Peyer's patch (tissue), 4 donors: Measurements from ENCODE around the gene RNF145. TPM values are rescaled to one million over a fixed set of nuclear protein-coding genes. Genes with fewer than 3 reads are reported as not detected.

Source experiments
- DNase-seq, 3 donors: peaks; one replicate each; pipeline ENCODE4 v3.0.0-alpha.2; 2017 to 2019
- H3K27ac ChIP-seq, 4 donors: fragments of 200-600 bp; sonication (generic); one replicate each; pipeline ENCODE4 v1.5.1; 2016 to 2019
- H3K27me3 ChIP-seq, 2 donors: fragments of 200-600 bp; sonication (generic); one replicate each; pipeline ENCODE4 v1.5.1; 2019
- H3K36me3 ChIP-seq, 3 donors: fragments of 200-600 bp; sonication (generic); one replicate each; pipeline ENCODE4 v1.5.1; 2016 to 2019
- H3K4me1 ChIP-seq, 4 donors: fragments of 200-600 bp; sonication (generic); one replicate each; pipeline ENCODE4 v1.5.1; 2016 to 2019
- H3K4me3 ChIP-seq, 4 donors: fragments of 200-600 bp; sonication (generic); 1 replicate in 3 of 4; 2 replicates in 1 of 4; pipeline ENCODE4 v1.5.1; 2016 to 2019; ENCODE audit warnings: mild to moderate bottlenecking in 1 of 4
- H3K9me3 ChIP-seq, 4 donors: fragments of 200-600 bp; sonication (generic); one replicate each; pipeline ENCODE4 v1.5.1; 2016 to 2019; ENCODE audit warnings: mild to moderate bottlenecking in 1 of 4
- POLR2A ChIP-seq, 2 donors: fragments of 450-650 bp; IDR thresholded peaks; one replicate each; pipeline ENCODE4 v1.5.1; 2017; ENCODE audit warnings: antibody characterized with exemption in 2 of 2, mild to moderate bottlenecking in 2 of 2, moderate library complexity in 2 of 2
- total RNA-seq, 4 donors: library from RNA; depleted of rRNA; stranded (reverse); fragments of >200 nt; gene quantifications; one replicate each; pipeline ENCODE4 v1.1.0, GENCODE V29; 2016
- TF ChIP-seq, protein P1 (sequence below), 6 experiments: fragments of 450-650 bp in 4 of 6; fragments of 200-600 bp in 2 of 6; sonication (generic) in 1 of 6; IDR thresholded peaks; one replicate each; pipeline ENCODE4 v1.5.1; 2017 to 2019; ENCODE audit warnings: antibody characterized with exemption in 6 of 6, mild to moderate bottlenecking in 3 of 6, moderate library complexity in 1 of 6

Gene RNF145
- total RNA-seq, 4 donors from 2014 or later, result 12.1 to 85.8 (median 23.6) TPM

DNA sequence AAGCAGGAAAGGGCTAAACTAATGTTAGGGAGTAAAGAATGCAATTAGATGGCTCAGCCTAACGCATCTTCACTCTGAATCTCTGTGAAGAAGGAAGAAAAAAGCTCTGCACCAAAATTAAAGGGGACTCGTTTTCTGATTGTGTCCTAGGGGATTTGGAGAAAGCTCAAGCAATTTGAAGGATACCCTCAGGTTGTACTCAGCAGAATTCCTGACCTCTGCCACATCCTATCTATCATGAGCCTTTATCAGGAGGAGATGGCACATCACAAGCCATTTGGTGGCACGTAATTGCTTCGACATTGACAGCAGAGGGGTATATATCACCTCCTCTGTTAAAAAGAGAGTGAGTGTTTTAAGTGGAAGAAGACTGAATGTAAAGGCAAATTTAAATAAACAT is 77.4 kb downstream of the RNF145 start:
- Histone ChIP-seq H3K27me3 (no peaks in the 10 kb centered on the region), H3K27ac (no peak overlapping the region), H3K9me3 (no peaks in the 10 kb centered on the region), H3K4me3 (no peak overlapping the region), H3K4me1 (peaks cover 0 to 4% (median 0%) of the 10 kb centered on the region in 4 donors), H3K36me3 (no peaks in the 10 kb centered on the region)
- TF ChIP-seq POLR2A (IDR thresholded peaks at IDR 0.05), result no peak
- TF ChIP-seq, protein P1, sequence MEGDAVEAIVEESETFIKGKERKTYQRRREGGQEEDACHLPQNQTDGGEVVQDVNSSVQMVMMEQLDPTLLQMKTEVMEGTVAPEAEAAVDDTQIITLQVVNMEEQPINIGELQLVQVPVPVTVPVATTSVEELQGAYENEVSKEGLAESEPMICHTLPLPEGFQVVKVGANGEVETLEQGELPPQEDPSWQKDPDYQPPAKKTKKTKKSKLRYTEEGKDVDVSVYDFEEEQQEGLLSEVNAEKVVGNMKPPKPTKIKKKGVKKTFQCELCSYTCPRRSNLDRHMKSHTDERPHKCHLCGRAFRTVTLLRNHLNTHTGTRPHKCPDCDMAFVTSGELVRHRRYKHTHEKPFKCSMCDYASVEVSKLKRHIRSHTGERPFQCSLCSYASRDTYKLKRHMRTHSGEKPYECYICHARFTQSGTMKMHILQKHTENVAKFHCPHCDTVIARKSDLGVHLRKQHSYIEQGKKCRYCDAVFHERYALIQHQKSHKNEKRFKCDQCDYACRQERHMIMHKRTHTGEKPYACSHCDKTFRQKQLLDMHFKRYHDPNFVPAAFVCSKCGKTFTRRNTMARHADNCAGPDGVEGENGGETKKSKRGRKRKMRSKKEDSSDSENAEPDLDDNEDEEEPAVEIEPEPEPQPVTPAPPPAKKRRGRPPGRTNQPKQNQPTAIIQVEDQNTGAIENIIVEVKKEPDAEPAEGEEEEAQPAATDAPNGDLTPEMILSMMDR (IDR thresholded peaks at IDR 0.05), result no peak
- no peak for DNase-seq

DNA sequence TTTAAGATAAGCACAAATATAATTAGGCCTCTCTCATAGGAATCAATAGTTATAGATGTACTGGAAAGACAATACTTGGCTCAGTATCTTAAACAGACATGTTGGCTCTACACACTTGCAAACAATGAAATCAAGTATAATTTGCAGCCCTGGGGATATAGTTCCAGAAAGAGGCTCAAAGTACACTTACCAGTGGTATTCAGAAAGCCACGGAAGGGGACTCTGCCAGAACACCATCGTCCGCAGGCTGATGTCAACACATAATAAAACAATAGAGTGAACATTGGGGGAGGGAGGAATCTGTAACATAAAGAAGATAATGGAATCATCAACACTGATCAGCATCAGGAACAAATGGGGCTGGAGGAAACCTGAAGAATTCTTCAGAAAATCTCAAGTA is 78.5 kb downstream of the RNF145 start:
- Histone ChIP-seq H3K27ac (no peak overlapping the region), H3K4me1 (peaks cover 0 to 3% (median 0%) of the 10 kb centered on the region in 4 donors), H3K36me3 (no peaks in the 10 kb centered on the region), H3K4me3 (no peak overlapping the region), H3K27me3 (no peaks in the 10 kb centered on the region), H3K9me3 (no peaks in the 10 kb centered on the region)
- DNase-seq, result no peak
- TF ChIP-seq POLR2A (IDR thresholded peaks at IDR 0.05), result no peak
- TF ChIP-seq, protein P1 (IDR thresholded peaks at IDR 0.05), result no peak

DNA sequence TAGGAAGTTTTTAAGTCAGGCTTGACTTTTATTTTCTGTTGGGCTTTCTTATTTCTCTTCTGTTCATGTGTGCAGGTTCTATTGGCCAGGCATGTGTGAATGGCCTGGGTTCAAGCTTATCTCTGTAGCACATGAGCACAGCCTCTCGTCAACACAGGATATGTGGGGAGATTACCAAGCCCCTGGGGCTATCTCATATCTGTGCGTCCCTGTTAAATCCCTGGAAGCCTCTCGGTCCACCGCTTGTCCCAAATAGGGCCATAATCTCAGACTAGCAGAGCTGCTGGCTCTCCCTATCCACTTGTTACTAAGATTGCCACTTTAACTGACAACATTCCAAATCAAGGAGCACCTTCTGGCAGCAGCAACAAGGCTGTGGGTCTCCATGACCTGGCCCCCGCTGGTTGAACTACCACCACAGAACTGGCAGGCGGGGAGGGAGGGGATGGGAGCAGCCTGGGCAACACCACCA is 81.2 kb downstream of the RNF145 start:
- no peak for TF ChIP-seq POLR2A (IDR thresholded peaks at IDR 0.05)
- TF ChIP-seq, protein P1 (IDR thresholded peaks at IDR 0.05), result no peak
- DNase-seq, result no peak
- H3K9me3 ChIP-seq, result no peaks in the 10 kb centered on the region

DNA sequence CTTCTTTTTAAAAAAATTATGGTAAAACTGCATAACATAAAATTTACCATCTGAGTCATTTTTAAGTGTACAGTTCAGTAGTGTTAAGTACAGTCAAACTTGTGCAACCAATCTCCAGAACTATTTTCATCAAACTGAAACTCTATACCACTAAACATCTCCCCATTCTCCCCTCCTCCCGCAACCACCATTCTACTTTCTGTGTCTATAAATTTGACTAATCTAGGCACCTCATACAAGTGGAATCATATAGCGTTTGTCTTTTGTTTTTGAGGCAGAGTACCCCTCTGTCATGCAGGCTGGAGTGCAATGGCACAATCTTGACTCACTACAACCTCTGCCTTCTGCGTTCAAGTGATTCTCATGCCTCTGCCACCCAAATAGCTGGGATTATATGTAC is 85.7 kb downstream of the RNF145 start:
- DNase-seq, result no peak
- Histone ChIP-seq H3K27ac (no peak overlapping the region), H3K36me3 (no peaks in the 10 kb centered on the region), H3K27me3 (no peaks in the 10 kb centered on the region), H3K4me1 (no peaks in the 10 kb centered on the region), H3K4me3 (no peak overlapping the region), H3K9me3 (no peaks in the 10 kb centered on the region)
- no peak for TF ChIP-seq POLR2A (IDR thresholded peaks at IDR 0.05)
- TF ChIP-seq, protein P1 (IDR thresholded peaks at IDR 0.05), result no peak

More for the DNA sequence above, 81.2 kb downstream of the RNF145 start:
- H3K27ac ChIP-seq, result no peak overlapping the region
- H3K4me1 ChIP-seq, result no peaks in the 10 kb centered on the region
- no peak overlapping the region for H3K4me3 ChIP-seq
- no peaks in the 10 kb centered on the region for H3K27me3 ChIP-seq
- no peaks in the 10 kb centered on the region for H3K36me3 ChIP-seq

DNA sequence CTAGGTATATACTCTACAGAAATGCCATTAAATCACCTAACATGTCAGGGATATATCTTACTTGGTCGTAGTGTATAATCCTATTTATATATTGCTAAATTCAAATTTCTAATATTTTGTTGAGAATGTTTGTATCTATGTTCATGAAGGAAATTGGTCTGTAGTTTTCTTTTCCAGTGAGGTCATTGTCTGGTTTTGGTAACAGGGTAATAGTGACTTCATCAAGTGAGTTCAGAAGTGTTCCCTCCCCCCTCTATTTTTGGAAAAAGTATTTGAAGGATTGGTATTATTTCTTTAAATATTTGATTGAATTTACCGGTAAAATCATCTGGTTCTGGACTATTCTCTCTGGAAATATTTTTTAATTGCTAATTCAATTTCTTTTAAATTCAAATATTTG is 86.2 kb downstream of the RNF145 start:
- H3K27me3 ChIP-seq, result no peaks in the 10 kb centered on the region
- H3K27ac ChIP-seq, result no peak overlapping the region
- H3K4me3 ChIP-seq, result no peak overlapping the region
- H3K36me3 ChIP-seq, result no peaks in the 10 kb centered on the region
- TF ChIP-seq, protein P1 (IDR thresholded peaks at IDR 0.05), result no peak
- no peak for TF ChIP-seq POLR2A (IDR thresholded peaks at IDR 0.05)
- no peaks in the 10 kb centered on the region for H3K9me3 ChIP-seq
- no peak for DNase-seq
- H3K4me1 ChIP-seq, result no peaks in the 10 kb centered on the region

DNA sequence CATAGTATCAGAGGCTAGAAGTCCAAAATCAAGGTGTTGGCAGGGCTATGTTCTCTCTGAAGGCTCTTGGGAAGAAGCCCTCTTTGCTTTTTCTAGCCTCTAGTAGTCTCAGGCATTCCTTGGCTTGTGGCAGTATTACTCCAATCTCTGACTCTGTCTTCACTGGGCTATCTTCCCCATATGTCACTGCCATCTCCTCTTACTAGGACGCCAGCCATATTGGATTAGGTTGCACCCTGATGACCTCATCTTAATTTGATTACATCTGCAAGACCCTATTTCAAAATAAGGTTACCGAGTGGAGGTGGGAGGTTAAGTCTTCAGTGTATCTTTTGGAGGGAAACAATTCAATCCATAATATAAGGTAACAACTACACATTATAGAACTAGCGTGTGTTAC is 88.3 kb downstream of the RNF145 start:
- Histone ChIP-seq H3K27me3 (no peaks in the 10 kb centered on the region), H3K36me3 (no peaks in the 10 kb centered on the region), H3K27ac (peak overlapping the region in 2 of 4 donors; percentile 5 to 20), H3K4me1 (no peaks in the 10 kb centered on the region), H3K9me3 (no peaks in the 10 kb centered on the region), H3K4me3 (no peak overlapping the region)
- no peak for DNase-seq
- TF ChIP-seq POLR2A (IDR thresholded peaks at IDR 0.05), result no peak
- TF ChIP-seq, protein P1 (IDR thresholded peaks at IDR 0.05), result no peak
